NK-92 (cell line): Measurements from ENCODE around the gene NFIA.
"Not testable (repeated sequence)": the region's sequence is repeated elsewhere in the genome, so short reads cannot be mapped to it uniquely, and the experiment has no call there.

Source experiments
- DNase-seq: peaks from one replicate; lab custom pipeline; 2025; ENCODE audit not compliant: unreplicated experiment; lab: John Stamatoyannopoulos, UW

NFIA gene

GRCh38 chr1:61058483-61059245, 23.7 kb upstream of the NFIA start:
- DNase-seq, result no peak

- not testable (repeated sequence) for DNase-seq
Measured at GRCh38 chr1:61061601-61062000, 20.8 kb upstream of the NFIA start.

GRCh38 chr1:61064673-61065072, 17.7 kb upstream of the NFIA start:
- DNase-seq, result no peak

GRCh38 chr1:61067446-61068019, 14.8 kb upstream of the NFIA start:
- no peak for DNase-seq

- DNase-seq, result no peak
Measured at GRCh38 chr1:61070054-61070453, 12.3 kb upstream of the NFIA start.

- DNase-seq, result no peak
Measured at GRCh38 chr1:61071205-61072130, 10.9 kb upstream of the NFIA start.

- DNase-seq, result no peak
Measured at GRCh38 chr1:61073871-61074270, 8.5 kb upstream of the NFIA start.

- DNase-seq, result not testable (repeated sequence)
Measured at GRCh38 chr1:61075833-61076232, 6.5 kb upstream of the NFIA start.

GRCh38 chr1:61076728-61077675, 5.4 kb upstream of the NFIA start:
- DNase-seq, result peak; percentile 50

- peak; percentile 55 for DNase-seq
Measured at GRCh38 chr1:61077676-61078541, 4.5 kb upstream of the NFIA start.

GRCh38 chr1:61078618-61079295, 3.6 kb upstream of the NFIA start:
- DNase-seq, result no peak

GRCh38 chr1:61079296-61079897, 3.0 kb upstream of the NFIA start:
- DNase-seq, result no peak

GRCh38 chr1:61079898-61080336, 2.4 kb upstream of the NFIA start:
- DNase-seq, result no peak

- no peak for DNase-seq
Measured at GRCh38 chr1:61080413-61081143, 1.8 kb upstream of the NFIA start.

GRCh38 chr1:61081144-61081685, 1.1 kb upstream of the NFIA start:
- DNase-seq, result no peak

GRCh38 chr1:61081686-61082310, 563 bp upstream of the NFIA start:
- DNase-seq, result no peak
